VCaP (cell line): ENCODE data around the gene ZFP28.

Experiments used
- H3K27ac ChIP-seq: fragments of 450-650 bp; 2 replicates; pipeline ENCODE4 v1.5.1; 2017
- TF ChIP-seq, protein P1 (sequence below): fragments of 450-650 bp; conservative IDR thresholded peaks from 2 replicates; pipeline ENCODE4 v1.5.1; 2017; ENCODE audit warnings: mild to moderate bottlenecking, moderate library complexity

The ZFP28 gene

DNA sequence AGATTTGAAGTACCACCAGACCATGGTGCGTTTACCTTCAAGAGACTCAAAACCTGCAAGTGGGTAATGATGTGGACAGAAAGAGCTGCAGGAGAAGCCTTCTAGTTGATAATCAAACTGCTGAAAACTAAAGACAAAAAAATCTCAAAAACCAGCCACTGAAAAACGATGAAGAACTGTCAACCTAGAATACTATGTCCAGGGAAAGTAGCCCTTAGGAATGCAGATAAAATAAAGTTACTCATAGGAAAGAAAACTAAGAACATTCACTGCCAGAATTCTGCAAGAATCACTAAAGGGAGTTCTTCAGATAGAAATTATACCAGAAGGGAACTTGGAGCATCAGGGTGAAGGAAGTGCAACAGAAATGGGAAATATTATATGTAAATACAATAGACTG, 33.8 kb downstream of the ZFP28 start:
- no peak overlapping the region for H3K27ac ChIP-seq
- TF ChIP-seq, protein P1, sequence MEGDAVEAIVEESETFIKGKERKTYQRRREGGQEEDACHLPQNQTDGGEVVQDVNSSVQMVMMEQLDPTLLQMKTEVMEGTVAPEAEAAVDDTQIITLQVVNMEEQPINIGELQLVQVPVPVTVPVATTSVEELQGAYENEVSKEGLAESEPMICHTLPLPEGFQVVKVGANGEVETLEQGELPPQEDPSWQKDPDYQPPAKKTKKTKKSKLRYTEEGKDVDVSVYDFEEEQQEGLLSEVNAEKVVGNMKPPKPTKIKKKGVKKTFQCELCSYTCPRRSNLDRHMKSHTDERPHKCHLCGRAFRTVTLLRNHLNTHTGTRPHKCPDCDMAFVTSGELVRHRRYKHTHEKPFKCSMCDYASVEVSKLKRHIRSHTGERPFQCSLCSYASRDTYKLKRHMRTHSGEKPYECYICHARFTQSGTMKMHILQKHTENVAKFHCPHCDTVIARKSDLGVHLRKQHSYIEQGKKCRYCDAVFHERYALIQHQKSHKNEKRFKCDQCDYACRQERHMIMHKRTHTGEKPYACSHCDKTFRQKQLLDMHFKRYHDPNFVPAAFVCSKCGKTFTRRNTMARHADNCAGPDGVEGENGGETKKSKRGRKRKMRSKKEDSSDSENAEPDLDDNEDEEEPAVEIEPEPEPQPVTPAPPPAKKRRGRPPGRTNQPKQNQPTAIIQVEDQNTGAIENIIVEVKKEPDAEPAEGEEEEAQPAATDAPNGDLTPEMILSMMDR: no peak

DNA sequence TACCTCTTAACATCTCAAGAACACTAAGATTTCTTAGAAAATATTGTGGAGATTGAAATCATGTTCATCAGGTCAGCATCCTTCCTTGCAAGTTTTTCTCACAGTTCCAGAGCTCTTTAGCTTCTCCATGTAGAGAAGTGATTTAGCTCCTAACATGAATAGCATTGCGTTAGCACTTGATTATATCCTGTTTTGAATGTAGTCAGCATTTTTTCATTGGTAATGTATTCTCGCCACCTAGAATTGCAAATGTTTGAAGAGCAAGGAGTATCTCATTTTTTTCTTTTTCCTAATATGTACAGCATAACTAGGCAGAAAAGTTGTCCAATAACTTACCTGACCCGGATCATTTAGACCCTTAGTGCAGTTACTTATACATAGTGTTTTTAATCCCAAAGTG, 35.2 kb downstream of the ZFP28 start:
- no peak overlapping the region for H3K27ac ChIP-seq
- TF ChIP-seq, protein P1: no peak

DNA sequence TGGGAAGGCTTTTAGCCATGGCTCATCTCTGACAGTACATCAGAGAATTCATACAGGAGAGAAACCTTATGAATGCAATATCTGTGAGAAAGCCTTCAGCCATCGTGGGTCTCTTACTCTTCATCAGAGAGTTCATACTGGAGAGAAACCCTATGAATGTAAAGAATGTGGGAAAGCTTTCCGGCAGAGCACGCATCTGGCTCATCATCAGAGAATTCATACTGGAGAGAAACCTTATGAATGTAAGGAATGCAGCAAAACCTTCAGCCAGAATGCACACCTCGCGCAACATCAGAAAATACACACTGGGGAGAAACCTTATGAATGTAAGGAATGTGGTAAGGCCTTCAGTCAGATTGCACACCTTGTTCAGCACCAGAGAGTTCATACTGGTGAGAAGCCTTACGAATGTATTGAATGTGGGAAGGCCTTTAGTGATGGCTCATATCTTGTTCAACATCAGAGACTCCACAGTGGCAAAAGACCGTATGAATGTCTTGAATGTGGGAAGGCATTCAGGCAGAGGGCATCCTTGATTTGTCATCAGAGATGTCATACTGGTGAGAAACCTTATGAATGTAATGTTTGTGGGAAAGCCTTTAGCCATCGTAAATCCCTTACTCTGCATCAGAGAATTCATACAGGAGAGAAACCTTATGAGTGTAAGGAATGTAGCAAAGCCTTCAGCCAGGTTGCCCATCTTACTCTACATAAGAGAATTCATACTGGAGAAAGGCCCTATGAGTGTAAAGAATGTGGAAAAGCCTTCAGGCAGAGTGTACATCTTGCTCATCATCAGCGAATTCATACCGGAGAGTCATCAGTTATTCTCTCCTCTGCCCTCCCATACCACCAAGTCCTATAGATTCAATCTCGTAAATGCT, 39.2 kb downstream of the ZFP28 start:
- TF ChIP-seq, protein P1: no peak
- H3K27ac ChIP-seq: no peak overlapping the region

DNA sequence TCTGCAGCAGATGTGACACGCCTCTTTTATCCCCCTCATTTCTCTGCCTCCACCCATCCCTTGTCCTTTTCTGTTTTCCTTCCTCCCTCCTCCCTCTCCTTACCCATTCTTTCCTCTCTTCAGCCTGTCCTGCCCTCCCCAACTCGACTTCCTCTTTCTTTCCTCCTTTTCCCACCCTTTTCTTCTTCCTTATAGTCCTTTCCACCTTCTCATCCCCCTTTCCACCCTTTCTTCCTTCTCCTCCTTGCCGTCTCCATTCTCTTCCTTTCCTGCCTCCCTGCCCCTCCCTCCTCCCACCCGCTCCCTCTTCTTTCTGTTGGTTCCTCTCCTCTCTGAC, 55.7 kb downstream of the ZFP28 start:
- TF ChIP-seq, protein P1: no peak
- H3K27ac ChIP-seq: peak overlapping the region; percentile 81; the same call in 1 of the 2 replicates

DNA sequence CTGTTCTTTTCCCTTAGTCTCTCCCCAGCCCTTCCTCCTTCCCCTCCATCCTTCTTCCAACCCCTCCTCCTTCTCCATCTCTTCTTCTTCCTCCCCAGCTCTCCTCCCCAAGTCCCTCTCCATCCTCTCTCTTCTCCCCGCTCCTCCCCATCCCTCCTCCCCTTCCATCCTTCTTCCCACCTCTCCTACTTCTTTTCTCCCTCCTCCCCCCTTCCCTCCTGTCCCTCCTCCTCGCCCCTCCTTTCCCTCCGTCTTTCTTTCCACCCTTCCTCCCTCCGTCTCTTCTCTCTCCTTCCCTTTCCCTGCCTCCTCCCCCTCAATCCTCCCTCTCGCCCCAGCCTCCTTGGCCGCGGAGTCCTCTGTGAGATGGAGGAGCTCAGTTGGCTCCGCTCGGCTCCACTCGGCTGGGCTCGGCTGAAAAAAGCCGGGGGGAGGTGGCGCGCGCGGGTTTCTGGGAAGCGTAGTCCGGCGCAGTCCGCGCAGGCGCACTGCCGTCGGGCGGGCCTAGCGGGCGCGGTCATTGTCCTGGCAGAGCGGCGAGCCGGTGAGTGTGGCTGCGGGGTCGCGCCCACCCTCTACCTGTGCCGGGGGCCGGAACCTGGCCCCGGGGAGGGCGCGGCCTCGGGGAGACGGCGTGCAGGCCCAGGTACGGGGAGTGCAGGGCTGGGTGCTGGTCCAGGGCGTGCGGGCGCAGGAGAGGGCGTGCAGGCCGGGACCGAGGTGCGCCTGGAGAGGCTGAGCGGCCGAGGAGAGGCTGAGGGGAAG, 56.2 kb downstream of the ZFP28 start, which contains the start of gene ZNF71:
Gene ZNF71 (plus strand): TSS at position 520 of the 765 bp plus-strand sequence. CDS start 6,257 bp downstream, outside the sequence.
- peak within 1 kb of the TSS; percentile 81 for H3K27ac ChIP-seq
- TF ChIP-seq, protein P1: no peak

DNA sequence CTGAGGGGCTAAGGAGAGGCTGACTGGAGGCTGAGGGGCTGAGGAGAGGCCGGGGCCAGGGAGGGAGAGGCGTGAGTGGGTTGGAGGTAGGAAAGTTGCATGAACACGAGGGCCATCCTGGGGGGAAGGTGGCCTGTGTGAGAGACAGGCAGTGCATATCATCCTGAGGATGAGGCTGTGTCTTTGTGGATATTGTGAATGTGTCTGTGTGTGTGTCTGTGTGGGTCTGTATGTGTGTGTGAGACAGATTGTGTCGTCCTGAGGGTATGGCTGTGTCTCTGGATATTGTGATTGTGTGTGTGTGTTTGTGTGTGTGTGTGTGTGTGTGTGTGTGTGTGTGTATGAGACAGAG, 56.8 kb downstream of the ZFP28 start:
- peak overlapping the region; percentile 81; the same call in 1 of the 2 replicates for H3K27ac ChIP-seq
- TF ChIP-seq, protein P1: no peak

DNA sequence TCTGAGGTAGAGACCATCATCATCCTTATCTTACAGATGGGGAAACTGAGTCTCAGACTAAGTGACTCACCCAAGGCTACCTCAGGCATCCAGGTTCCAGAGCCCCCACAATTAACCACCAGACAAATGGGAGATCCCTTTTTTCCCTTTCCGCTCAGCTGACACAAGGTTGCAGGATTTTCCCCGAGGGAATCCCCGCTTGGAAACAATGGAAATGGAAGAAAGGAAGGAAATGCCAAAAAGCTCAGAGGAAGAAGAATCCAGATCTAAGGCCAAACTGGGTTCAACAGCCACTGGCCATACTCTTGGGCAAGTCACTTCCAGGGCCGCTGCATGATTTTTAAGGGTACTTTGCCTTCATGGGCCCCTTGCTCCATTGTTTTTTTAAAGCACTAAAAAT, 57.9 kb downstream of the ZFP28 start:
- H3K27ac ChIP-seq: no peak overlapping the region
- TF ChIP-seq, protein P1: no peak
